Heart right ventricle (tissue), 16 donors: ENCODE measurements around the gene P2RY8. TPM values are rescaled to one million over a fixed set of nuclear protein-coding genes. Genes with fewer than 3 reads are reported as not detected.
A peak's percentile ranks its signal among the peaks of the same experiment; 100 is the strongest.

Experiments used
- ATAC-seq, 8 donors: fragments of 200-7000 bp; cut with Tn5 transposase; one replicate each; pipeline ENCODE4 v1.9.1; 2020; ENCODE audit warnings: mild to moderate bottlenecking in 8 of 8, moderate library complexity in 8 of 8, moderate number of reproducible peaks in 1 of 8
- DNase-seq, 2 donors: peaks; one replicate each; pipeline ENCODE4 v3.0.0-alpha.2; 2020
- H3K27ac ChIP-seq, 10 donors: fragments of 200-600 bp; sonication (generic) in 2 of 10; one replicate each; pipeline versions ENCODE4 v1.5.0 to v1.8.0; 2020 to 2022; ENCODE audit warnings: mild to moderate bottlenecking in 3 of 10
- H3K27me3 ChIP-seq, 7 donors: fragments of 200-600 bp; one replicate each; pipeline ENCODE4 v1.8.0; 2021 to 2022; ENCODE audit warnings: mild to moderate bottlenecking in 2 of 7
- H3K36me3 ChIP-seq, 9 donors: fragments of 200-600 bp; sonication (generic) in 1 of 9; one replicate each; pipeline versions ENCODE4 v1.5.0 to v1.8.0; 2020 to 2022; ENCODE audit warnings: mild to moderate bottlenecking in 2 of 9
- H3K4me1 ChIP-seq, 9 donors: fragments of 200-600 bp; sonication (generic) in 1 of 9; one replicate each; pipeline versions ENCODE4 v1.5.0 to v1.8.0; 2020 to 2022; ENCODE audit warnings: mild to moderate bottlenecking in 4 of 9
- H3K4me3 ChIP-seq, 10 donors: fragments of 200-600 bp; sonication (generic) in 2 of 10; one replicate each; pipeline versions ENCODE4 v1.5.0 to v1.8.0; 2020 to 2022; ENCODE audit warnings: mild to moderate bottlenecking in 7 of 10, moderate library complexity in 2 of 10
- H3K9me3 ChIP-seq, 11 donors: fragments of 200-600 bp in 10 of 11; sonication (generic) in 2 of 11; one replicate each; pipeline versions ENCODE4 v1.5.0 to v1.8.0; 2013 to 2022; ENCODE audit warnings: mild to moderate bottlenecking in 2 of 11, control low read depth in 1 of 11, moderate library complexity in 1 of 11
- WGBS, 2 donors: extraction: QIAGEN DNeasy Blood & Tissue Kit; methylation state at CpG; one replicate each; pipeline ENCODE4 v1.1.7; 2013; ENCODE audit warnings: inconsistent platforms in 1 of 2; 5-methylcytosine and 5-hydroxymethylcytosine counted together
- intact Hi-C, 10 donors: fragments of 100-400 bp; cut with DNase I; formaldehyde crosslinking; loops; one replicate each; pipeline versions ENCODE4 v1.11.1 to v1.14.2; 2022
- polyA plus RNA-seq, 2 donors: library from polyadenylated mRNA; stranded (reverse); fragments of 200-250 nt; gene quantifications; one replicate each; pipeline ENCODE4 v1.2.3, GENCODE V29; 2013
- total RNA-seq, 10 donors: library from RNA; stranded (reverse); fragmentation: NEBNext Ultra II Directional in 3 of 10; extraction: Animal tissue kit (Norgen Biotek cat#: 25700) in 3 of 10; gene quantifications; one replicate each; pipeline versions ENCODE4 v1.2.1 to v1.2.4, GENCODE V29; 2021 to 2023
- TF ChIP-seq, protein P1 (sequence below), 9 donors: fragments of 200-600 bp; sonication (generic) in 2 of 9; IDR thresholded peaks; one replicate each; pipeline versions ENCODE4 v1.5.0 to v1.8.0; 2021 to 2022; ENCODE audit warnings: antibody characterized with exemption in 9 of 9, mild to moderate bottlenecking in 5 of 9, moderate library complexity in 1 of 9
- donor health status: Arrhythmogenic right ventricular cardiomyopathy.
- donor health status: ischemic (EF 13 %, LVEDD 7.1; RV severe dilation, severe dysfunction).
- donor health status: healthy with polysubstance abuse.
- donor health status: DM: no; HTN: yes; CAD: no.
- donor health status: DM: no; HTN: no; CAD: no.
- donor health status: ischemic (EF 25% LVEDD 6.9; RV normal size, moderate dysfunction).
- donor health status: ischemic (EF 25% LVEDD 5.7; RV mildly dilated, moderate dysfunction).
- donor health status: healthy.
- donor health status: DM: yes; HTN: yes; CAD: no.
- donor health status: Ischemic cardiomyopathy.
- donor health status: ischemic (EF 35%, LVEDD 5.7; RV mildly dilated, moderate dysfunction).
- donor health status: nonischemic (EF 11% LVEDD 7.7; RV severe dilation, severe dysfunction).
- donor health status: DM: yes; HTN: yes; CAD: no.
- donor health status: PGD.
- donor health status: ischemic (EF 29% LVEDD 5.4; RV normal size, mild dysfunction).
- donor health status: nonischemic (EF 23%, LVEDD 6.1; RV moderate dilation, normal function).

P2RY8 gene
- total and polyA plus RNA-seq, 12 donors = 1.0 to 6.7 (median 4.0) TPM

DNA sequence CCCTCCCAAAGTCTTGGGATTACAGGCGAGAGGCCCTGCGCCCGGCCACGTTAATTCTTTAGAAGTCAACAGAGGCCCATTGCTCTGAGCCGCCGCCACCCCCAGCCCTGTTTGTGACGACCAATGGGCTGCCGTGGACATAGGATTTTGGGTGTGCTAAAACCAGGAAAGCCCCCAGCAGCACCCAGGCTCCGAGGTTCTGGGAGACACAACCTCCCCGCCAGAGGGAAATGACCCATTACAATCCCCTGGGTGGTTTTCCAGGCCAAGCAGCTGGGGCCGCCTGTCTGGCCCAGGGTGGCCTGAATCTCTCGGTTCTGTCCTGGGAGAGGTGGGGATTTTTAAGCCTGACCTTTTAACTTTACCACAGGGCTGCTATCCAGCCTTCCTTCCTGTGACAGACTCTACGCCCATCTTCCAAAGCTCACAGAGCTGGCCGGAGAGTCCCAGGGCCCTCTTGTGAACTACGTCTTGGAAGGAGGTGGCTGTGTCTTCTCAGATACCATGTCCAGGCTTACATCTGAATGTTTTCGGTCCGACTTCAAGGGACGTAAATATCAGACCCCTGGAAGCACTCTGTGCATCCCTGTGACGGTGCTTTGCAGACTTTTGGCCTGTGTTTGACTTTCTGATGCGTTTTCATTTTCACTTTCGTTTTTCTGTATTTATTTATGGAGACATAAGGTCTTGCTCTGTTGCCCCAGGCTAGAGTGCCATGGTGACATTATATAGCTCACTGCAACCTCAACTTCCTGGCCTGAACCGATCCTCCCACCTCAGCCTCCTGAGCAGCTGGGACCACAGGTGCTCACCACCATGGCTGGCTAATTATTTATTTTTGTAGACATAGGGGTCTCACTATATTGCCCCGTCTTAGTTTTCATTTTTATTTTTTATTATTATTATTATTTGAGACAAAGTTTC, 36.0 kb downstream of the P2RY8 start:
- no peaks in the 10 kb centered on the region for H3K27me3 ChIP-seq
- H3K36me3 ChIP-seq = no peaks in the 10 kb centered on the region
- intact Hi-C loops = loop anchor here in 1 of 10 donors (5.0 kb wide), 1 partner anchor 36 kb away; the partner anchor contains the start of gene P2RY8
- peaks cover 0 to 42% (median 21%) of the 10 kb centered on the region in 9 donors for H3K4me1 ChIP-seq
- WGBS, 2 donors = 61 to 68% methylated on average over 23 of the region's 23 CpGs
- ATAC-seq = peak; percentile 16 to 72 (median 60)
- H3K27ac ChIP-seq = peak overlapping the region; percentile 44 to 90 (median 78)
- TF ChIP-seq, protein P1, sequence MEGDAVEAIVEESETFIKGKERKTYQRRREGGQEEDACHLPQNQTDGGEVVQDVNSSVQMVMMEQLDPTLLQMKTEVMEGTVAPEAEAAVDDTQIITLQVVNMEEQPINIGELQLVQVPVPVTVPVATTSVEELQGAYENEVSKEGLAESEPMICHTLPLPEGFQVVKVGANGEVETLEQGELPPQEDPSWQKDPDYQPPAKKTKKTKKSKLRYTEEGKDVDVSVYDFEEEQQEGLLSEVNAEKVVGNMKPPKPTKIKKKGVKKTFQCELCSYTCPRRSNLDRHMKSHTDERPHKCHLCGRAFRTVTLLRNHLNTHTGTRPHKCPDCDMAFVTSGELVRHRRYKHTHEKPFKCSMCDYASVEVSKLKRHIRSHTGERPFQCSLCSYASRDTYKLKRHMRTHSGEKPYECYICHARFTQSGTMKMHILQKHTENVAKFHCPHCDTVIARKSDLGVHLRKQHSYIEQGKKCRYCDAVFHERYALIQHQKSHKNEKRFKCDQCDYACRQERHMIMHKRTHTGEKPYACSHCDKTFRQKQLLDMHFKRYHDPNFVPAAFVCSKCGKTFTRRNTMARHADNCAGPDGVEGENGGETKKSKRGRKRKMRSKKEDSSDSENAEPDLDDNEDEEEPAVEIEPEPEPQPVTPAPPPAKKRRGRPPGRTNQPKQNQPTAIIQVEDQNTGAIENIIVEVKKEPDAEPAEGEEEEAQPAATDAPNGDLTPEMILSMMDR (IDR thresholded peaks at IDR 0.05) = no peak
- H3K4me3 ChIP-seq = peak overlapping the region in 6 of 10 donors; percentile 18 to 44 (median 29)
- no peak for DNase-seq
- H3K9me3 ChIP-seq = no peaks in the 10 kb centered on the region

DNA sequence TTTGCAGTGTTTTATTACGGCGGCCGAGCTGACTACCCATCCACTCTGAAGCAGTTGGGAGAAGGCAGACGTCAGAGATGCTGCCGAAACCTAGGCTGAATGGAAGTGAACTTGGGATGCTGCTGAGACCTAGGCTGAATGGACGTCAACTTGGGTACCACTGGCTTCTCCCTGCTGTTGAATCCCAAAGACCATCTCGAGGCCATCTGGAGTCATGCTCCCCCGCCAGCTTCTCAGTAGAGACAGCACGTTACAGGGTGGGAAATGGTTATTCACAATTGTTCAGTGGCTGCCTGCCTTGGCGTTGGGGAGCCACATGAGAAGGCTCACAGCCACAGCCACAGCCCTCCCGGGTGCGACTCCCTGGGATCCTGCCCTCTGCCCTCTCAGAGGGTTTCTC, 40.9 kb downstream of the P2RY8 start:
- peaks cover 0 to 19% (median under 1%) of the 10 kb centered on the region in 9 donors for H3K4me1 ChIP-seq
- 70 to 80% methylated on average over 12 of the region's 12 CpGs for WGBS, 2 donors
- H3K27ac ChIP-seq = peak overlapping the region in 1 of 10 donors; percentile 9
- H3K4me3 ChIP-seq = no peak overlapping the region
- DNase-seq = no peak
- H3K9me3 ChIP-seq = peaks cover 0 to 10% (median 0%) of the 10 kb centered on the region in 11 donors
- ATAC-seq = no peak
- no peaks in the 10 kb centered on the region for H3K36me3 ChIP-seq
- no peaks in the 10 kb centered on the region for H3K27me3 ChIP-seq
- TF ChIP-seq, protein P1 (IDR thresholded peaks at IDR 0.05) = no peak
- intact Hi-C loops = loop anchor here in 1 of 10 donors (10.0 kb wide), 1 partner anchor 79 kb away; no protein-coding TSS in a partner anchor

- Histone ChIP-seq H3K4me1 (peaks cover 0 to 13% (median 0%) of the 10 kb centered on the region in 9 donors), H3K4me3 (peak overlapping the region in 9 of 10 donors; percentile 5 to 57 (median 41)), H3K9me3 (peaks cover 0 to 10% (median 0%) of the 10 kb centered on the region in 11 donors), H3K36me3 (no peaks in the 10 kb centered on the region), H3K27ac (peak overlapping the region; percentile 42 to 89 (median 66)), H3K27me3 (no peaks in the 10 kb centered on the region)
- TF ChIP-seq, protein P1 (IDR thresholded peaks at IDR 0.05) = no peak
- 15 to 16% methylated on average over 15 of the region's 15 CpGs for WGBS, 2 donors
- ATAC-seq = peak; percentile 44 to 84 (median 67)
- DNase-seq = no peak
- intact Hi-C loops = loop anchor here in 1 of 10 donors (10.0 kb wide), 1 partner anchor 81 kb away; no protein-coding TSS in a partner anchor
Measured at GRCh38 chrX:1493877-1494510, 43.0 kb downstream of the P2RY8 start.

- no peaks in the 10 kb centered on the region for H3K36me3 ChIP-seq
- ATAC-seq = peak in 3 of 8 donors; percentile 14 to 55 (median 33)
- H3K4me3 ChIP-seq = peak overlapping the region in 9 of 10 donors; percentile 5 to 57 (median 41)
- peaks cover 0 to 10% (median 0%) of the 10 kb centered on the region in 11 donors for H3K9me3 ChIP-seq
- no peak for DNase-seq
- intact Hi-C loops = loop anchor here in 1 of 10 donors (10.0 kb wide), 1 partner anchor 81 kb away; no protein-coding TSS in a partner anchor
- peaks cover 0 to 13% (median under 1%) of the 10 kb centered on the region in 9 donors for H3K4me1 ChIP-seq
- TF ChIP-seq, protein P1 (IDR thresholded peaks at IDR 0.05) = no peak
- peaks cover 0 to under 1% (median 0%) of the 10 kb centered on the region in 7 donors for H3K27me3 ChIP-seq
- H3K27ac ChIP-seq = peak overlapping the region; percentile 42 to 89 (median 66)
- WGBS, 2 donors = 20 to 30% methylated on average over 16 of the region's 16 CpGs
Measured at GRCh38 chrX:1493412-1493811, 43.6 kb downstream of the P2RY8 start.
